ENCODE measurements around the gene ACTL7A. TPM values are rescaled to one million over a fixed set of nuclear protein-coding genes. Genes with fewer than 3 reads are reported as not detected.

The ACTL7A gene
- total and polyA plus RNA-seq, 2 of the 4 experiments (the other 2 are of a cell fraction): not detected

DNA sequence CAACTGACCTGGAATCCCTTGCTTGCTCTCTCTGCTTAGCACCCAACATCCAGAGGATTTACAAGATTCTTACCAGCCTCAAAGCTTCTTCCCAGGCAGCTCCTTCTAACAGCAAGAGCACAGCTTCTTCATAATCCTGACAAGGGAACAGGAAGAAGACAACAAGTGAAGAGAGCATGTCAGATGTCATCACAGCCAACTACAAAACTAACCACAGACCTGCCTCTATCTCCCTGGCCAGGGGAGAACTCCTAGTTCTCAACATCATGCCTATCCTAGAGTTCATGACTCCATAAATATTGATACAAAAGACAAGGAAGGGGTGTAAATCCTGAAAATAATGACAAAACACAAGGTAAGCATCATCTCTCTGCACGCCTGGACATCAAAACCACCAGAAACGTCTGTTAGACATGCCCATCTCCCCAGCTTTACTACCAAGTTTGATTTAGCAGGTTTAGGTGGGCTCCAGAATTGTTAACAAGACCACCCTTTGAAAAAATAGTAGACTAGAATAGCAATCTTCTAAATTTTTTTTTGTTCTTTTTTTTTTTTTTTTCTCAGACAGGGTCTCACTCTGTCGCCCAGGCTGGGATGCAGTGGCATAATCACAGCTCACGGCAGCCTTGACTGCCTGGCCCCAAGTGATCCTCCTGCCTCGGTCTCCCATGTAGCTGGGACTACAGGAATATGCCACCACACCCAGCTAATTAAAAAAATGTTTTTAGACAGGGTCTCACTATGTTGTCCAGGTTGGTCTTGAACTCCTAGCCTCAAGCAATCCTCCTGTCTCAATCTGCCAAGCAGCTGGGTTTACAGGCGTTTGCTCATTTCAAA, 20.2 kb downstream of the ACTL7A start (continued):
- TF ChIP-seq, protein P1, sequence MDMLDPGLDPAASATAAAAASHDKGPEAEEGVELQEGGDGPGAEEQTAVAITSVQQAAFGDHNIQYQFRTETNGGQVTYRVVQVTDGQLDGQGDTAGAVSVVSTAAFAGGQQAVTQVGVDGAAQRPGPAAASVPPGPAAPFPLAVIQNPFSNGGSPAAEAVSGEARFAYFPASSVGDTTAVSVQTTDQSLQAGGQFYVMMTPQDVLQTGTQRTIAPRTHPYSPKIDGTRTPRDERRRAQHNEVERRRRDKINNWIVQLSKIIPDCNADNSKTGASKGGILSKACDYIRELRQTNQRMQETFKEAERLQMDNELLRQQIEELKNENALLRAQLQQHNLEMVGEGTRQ (IDR thresholded peaks at IDR 0.05; ENCODE audit: low read depth, low read length): no peak

DNA sequence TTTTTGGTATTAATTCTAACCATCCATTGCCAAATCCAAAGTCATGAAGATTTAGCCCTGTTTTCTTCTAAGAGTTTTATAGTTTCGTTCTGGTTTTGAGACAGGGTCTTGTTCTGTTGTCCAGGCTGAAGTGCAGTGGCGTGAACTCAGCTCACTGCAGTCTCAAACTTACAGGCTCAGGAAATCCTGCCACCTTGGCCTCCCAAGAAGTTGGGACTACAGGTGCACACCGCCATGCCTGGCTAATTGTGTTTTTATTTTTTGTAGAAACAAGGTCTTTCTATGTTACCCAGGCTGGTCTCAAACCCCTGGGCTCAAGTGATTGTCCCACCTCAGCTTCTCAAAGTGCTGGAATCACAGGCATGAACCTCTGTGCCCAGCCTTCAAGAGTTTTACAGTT, 21.0 kb downstream of the ACTL7A start:
- WGBS, 2 experiments (ENCODE audit: extremely low coverage in 2 of 2, insufficient read length in 1 of 2): no CpG with 5 or more reads among the region's 3 CpGs
- H2BK120ac ChIP-seq (ENCODE audit: low read depth, low read length): no peak overlapping the region
- no peak overlapping the region for H3K23ac ChIP-seq (ENCODE audit: low read depth, low read length)
- in situ Hi-C loops (cut with MboI; ENCODE audit: low sequenced_read_pairs): no loop called here
- intact Hi-C loops (cut with micrococcal nuclease): no loop called here
- TF ChIP-seq BHLHE40 (IDR thresholded peaks at IDR 0.05; ENCODE audit: low read depth, low read length): no peak
- no peak for TF ChIP-seq RCOR1 (IDR thresholded peaks at IDR 0.05; ENCODE audit: insufficient replicate concordance, low read length)
- no peak overlapping the region for H2AFZ ChIP-seq (replicated peaks; ENCODE audit: low read length, poor library complexity)
- no peak overlapping the region for H3K27ac ChIP-seq (ENCODE audit: insufficient read depth, low read length)
- H2BK15ac ChIP-seq (ENCODE audit: low read depth, low read length): no peak overlapping the region
- dilution Hi-C loops (cut with HindIII; ENCODE audit: low sequenced_read_pairs, unreplicated experiment): no loop called here
- DNase-seq (no peak), ATAC-seq (ENCODE audit: low read depth) (no peak)
- H2AK5ac ChIP-seq (ENCODE audit: low read depth, low read length): no peak overlapping the region
- H3K4ac ChIP-seq (ENCODE audit: low read depth, low read length): no peak overlapping the region
- H3K4me3 ChIP-seq (ENCODE audit: insufficient read depth, low read depth, low read length): no peak overlapping the region
- POLR2A ChIA-PET (ENCODE audit: unreplicated experiment): interaction anchor here (0.6 kb wide), 1 partner anchor 463 kb away, joined by 3 read pairs; no protein-coding TSS in a partner anchor
- H3K79me1 ChIP-seq (ENCODE audit: low read depth in 1 of 2, low read length in 2 of 2): no peaks in the 10 kb centered on the region
- H3K9ac ChIP-seq (ENCODE audit: low read depth, low read length): no peak overlapping the region
- no peak overlapping the region for H3K14ac ChIP-seq (replicated peaks; ENCODE audit: low read depth, low read length)
- no peak overlapping the region for H2BK5ac ChIP-seq (ENCODE audit: low read depth, low read length, poor library complexity, severe bottlenecking)
- no peaks in the 10 kb centered on the region for H3K9me3 ChIP-seq (ENCODE audit: control insufficient read depth, insufficient read depth, low read length)
- H3K36me3 ChIP-seq (ENCODE audit: control insufficient read depth, insufficient read depth, low read length): peaks cover 22% of the 10 kb centered on the region
- H4K8ac ChIP-seq (ENCODE audit: low read depth in 2 of 2, low read length in 2 of 2): no peak overlapping the region
- H4K5ac ChIP-seq (ENCODE audit: low read depth, low read length): no peak overlapping the region
- no peaks in the 10 kb centered on the region for H3K27me3 ChIP-seq (ENCODE audit: control insufficient read depth, insufficient read depth, low read length)
- peaks cover 3% of the 10 kb centered on the region; the same call in 1 of the 2 replicates for H3K9me1 ChIP-seq (ENCODE audit: insufficient read depth, low read length)
- no peak overlapping the region for H3K4me2 ChIP-seq (ENCODE audit: low read depth, low read length)
- peaks cover 2% of the 10 kb centered on the region; the same call in 1 of the 2 replicates for H3K4me1 ChIP-seq (ENCODE audit: control insufficient read depth, insufficient read depth, low read length)
- H3K56ac ChIP-seq (ENCODE audit: extremely low read depth, insufficient read depth, low read length): no peak overlapping the region
- no peak overlapping the region for H2BK20ac ChIP-seq (ENCODE audit: low read depth, low read length)
- H4K91ac ChIP-seq (ENCODE audit: insufficient read depth, low read depth, low read length): no peak overlapping the region
- no TSS peak for BruUV-seq (replicated peaks)
- CTCF ChIA-PET: interaction anchor here (0.6 kb wide), 1 partner anchor 598 kb away, joined by 3 read pairs; no protein-coding TSS in a partner anchor
- H3K18ac ChIP-seq (ENCODE audit: low read depth, low read length): no peak overlapping the region
- no peak overlapping the region for H2AK9ac ChIP-seq (replicated peaks; ENCODE audit: low read depth, low read length, poor library complexity)
- H4K20me1 ChIP-seq (ENCODE audit: insufficient read depth, low read length): no peaks in the 10 kb centered on the region

All from IMR-90 (cell line).